ENCODE measurements around the gene RASL11B. TPM values are rescaled to one million over a fixed set of nuclear protein-coding genes. Genes with fewer than 3 reads are reported as not detected.

The RASL11B gene
- polyA plus RNA-seq, 10 donors = 8.4 to 20.0 (median 11.6) TPM

GRCh38 chr4:52869656-52870055 is 7.5 kb downstream of the RASL11B start:
- no peak for DNase-seq

DNA sequence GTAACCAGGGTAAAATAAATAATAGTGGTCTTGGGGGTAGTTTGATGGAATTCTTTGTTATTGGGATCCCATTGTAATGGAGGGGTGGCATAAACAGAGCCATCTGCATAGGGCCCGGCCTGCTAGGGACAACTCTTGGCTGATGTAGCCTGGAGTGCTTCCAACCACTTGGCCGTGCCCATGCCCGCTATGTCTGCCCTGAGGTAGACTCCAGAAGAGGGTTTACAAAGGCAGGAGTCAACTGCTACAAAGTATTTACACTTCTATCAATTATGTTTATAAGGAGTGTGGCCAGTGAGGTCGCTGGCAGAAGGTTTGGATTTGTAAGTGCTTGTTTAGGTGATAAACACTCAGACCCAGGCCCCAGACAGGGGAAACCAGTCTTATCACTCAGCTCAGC is 8.1 kb downstream of the RASL11B start:
- DNase-seq = no peak

DNA sequence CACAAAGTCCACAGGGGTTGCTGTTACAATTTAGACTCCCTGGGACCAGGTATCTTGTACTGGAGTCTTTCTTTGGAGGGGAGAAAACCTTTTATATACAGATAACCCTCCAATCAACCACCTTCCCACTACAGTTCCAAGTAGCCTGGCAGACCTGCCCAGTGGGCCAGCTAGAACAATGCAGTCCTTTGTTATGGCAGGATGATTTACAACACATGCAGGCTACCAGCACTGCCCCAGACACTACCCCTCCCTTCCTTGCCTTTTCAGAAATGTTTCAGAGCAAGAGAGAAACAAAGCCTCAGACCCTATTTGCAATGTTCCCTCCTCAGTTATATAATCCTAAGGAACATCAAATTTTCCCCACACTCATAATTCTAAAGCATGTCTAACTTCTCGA is 11.1 kb downstream of the RASL11B start:
- no peak for DNase-seq

- DNase-seq = peak in 1 of 3 donors; percentile 33
Observed at GRCh38 chr4:52873861-52874343, 11.8 kb downstream of the RASL11B start.

DNA sequence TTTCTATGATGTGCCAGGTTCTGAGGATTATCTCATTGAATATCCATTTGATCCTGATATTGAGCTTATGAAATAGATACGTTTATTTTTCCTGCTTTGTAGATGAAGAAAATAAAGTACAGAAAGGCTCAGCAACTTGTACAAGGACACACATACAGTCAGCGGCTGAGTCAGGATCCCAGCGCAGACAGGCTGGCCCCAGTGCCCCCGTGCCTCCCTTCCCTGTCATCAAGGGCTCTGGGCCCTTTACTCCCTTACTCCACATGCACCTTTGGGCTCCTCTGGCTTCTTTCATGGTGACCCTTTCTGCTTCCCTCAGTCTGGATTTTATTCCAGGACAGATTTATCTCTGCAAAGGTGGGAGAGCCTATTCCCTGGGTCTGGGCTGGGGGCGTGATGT is 12.8 kb downstream of the RASL11B start:
- DNase-seq = no peak

- no peak for DNase-seq
Observed at GRCh38 chr4:52876069-52876468, 14.0 kb downstream of the RASL11B start.

DNA sequence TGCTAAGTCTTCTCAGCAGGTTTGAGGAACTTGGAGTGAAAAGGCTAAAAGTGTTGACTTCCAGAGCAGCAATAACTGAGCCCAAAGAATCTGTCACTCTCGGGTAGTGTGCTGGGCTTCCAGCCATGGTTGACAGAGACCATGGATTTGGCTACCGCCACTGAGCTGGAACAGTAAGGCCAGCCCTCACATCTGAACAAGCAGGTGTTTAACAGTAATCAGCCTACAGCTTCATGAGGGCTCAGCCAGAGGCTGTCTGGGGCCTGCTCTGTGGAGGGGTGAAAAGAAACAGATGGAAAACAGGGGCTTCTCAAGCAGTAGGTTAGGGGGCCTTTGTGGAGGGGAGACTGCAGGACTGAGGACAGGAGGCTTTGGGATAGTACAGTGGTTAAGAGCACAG is 14.9 kb downstream of the RASL11B start:
- DNase-seq = peak in 1 of 3 donors; percentile 72

DNA sequence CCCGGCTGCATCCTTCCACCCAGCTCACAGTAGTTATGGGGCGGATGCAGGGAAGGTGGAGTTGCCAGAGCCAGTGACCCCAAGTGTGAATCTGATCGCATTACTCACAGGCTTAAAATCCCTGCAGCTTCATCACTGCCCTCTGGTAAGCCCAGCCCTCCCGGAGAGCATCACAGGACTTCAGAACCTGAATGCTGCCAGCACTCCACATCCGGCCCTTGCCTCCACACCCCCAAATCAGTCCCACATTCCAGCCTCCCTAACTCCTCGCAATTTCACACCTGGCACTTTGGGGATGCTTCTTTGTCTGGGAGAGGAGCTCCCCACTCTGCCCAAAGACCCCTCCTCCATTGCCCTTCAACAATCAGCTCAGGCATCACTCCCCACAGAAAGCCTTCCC is 15.6 kb downstream of the RASL11B start:
- DNase-seq = no peak

DNA sequence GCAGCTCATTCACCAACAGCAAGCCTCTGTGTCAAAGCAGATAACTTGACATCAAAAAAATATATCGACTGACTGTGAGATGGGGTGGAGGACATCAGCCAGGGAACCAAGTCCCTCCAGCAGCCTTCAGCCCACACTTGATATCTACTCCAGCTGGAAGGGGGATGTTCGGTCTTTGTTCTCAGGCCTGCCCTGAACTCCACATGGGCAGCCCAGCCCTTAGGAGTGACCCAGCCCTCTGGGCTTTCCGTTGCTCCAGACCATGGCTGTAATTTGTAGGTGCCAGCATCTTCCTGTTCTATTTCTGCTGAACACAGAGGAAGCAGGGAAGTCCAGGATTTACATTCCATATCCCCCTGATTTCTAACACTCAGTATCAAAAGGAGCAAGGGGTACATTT is 17.4 kb downstream of the RASL11B start:
- no peak for DNase-seq

DNA sequence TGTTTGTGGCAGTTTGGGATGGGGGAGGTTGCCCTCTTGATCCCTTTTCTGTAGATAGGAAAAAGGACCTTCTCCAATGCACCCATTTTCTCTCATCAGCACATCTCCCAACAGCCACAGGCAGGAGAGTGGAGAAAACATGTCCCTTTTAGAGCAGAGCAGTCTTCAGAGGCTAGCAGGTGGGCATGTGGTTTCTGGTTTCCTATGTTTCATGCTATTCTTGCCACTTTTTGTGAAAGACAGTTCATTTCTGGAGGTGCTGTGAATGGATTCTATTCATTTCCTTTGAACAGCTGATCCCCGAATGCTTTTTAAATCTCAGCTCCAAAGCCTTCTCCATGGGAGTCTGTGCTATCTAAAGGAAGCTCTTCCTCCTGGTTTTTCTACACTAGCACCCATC is 18.9 kb downstream of the RASL11B start:
- no peak for DNase-seq

GRCh38 chr4:52883183-52883621 is 21.1 kb downstream of the RASL11B start:
- no peak for DNase-seq

GRCh38 chr4:52883707-52884669 is 21.9 kb downstream of the RASL11B start:
- DNase-seq = no peak

DNA sequence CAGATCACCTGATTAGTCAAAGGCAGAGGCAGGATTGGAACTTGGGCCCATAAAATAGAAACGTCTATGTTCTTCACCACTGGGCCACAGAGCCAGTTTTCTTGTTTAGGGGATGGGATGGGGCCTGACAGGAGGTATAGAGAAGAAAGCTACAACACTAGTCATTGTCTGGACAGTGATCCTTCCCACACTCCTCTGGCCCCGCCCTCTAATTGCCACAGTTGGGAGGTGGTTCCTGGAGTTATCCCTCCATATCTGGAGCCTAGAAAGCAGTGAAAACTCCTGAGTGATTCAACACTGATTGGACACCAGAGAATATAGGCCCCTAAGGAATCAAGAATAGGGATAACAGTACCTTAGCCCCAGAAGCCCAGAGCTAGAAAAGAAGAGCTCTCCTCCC is 22.9 kb downstream of the RASL11B start:
- no peak for DNase-seq

- DNase-seq = no peak
Observed at GRCh38 chr4:52889354-52889753, 27.2 kb downstream of the RASL11B start.

GRCh38 chr4:52889778-52890520 is 27.8 kb downstream of the RASL11B start:
- DNase-seq = peak; percentile 58 to 90 (median 71)

DNA sequence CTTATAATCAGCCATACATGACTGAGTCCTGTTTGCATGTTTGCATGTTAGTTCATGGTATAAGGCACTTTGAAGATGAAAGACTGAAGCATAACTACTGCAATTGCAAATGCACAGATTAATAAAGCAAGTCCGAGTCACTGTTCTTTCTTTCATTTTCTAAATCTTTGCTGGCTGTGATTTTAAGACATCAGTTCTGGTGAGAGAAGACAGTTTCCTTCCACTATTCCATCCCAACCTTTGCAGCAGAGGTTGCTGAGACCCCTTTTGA is 28.3 kb downstream of the RASL11B start:
- no peak for DNase-seq

- DNase-seq = no peak
Observed at GRCh38 chr4:52891743-52892142, 29.6 kb downstream of the RASL11B start.

- no peak for DNase-seq
Observed at GRCh38 chr4:52892880-52893279, 30.8 kb downstream of the RASL11B start.

DNA sequence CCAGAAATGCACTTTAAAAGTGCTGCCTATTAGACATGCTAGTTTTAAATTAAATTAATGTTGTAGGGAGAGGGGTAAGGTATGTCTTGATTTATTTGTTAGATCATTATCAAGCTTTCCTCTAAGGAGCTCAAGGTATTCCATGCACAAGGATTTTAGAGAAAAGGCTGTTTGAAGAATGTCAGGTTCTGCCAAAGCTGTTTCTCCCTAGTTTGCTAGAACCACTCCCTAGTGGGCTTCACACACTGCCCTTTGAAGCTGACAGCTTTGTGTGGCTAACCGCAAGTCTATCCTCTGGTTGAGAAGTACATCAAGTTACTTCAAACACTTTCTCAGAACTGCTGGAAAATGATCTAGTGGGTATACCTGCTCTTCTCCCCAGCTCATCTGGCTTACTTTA is 32.3 kb downstream of the RASL11B start:
- peak in 2 of 3 donors; percentile 25 to 58 for DNase-seq

- DNase-seq = no peak
Observed at GRCh38 chr4:52903273-52903672, 41.2 kb downstream of the RASL11B start.

DNA sequence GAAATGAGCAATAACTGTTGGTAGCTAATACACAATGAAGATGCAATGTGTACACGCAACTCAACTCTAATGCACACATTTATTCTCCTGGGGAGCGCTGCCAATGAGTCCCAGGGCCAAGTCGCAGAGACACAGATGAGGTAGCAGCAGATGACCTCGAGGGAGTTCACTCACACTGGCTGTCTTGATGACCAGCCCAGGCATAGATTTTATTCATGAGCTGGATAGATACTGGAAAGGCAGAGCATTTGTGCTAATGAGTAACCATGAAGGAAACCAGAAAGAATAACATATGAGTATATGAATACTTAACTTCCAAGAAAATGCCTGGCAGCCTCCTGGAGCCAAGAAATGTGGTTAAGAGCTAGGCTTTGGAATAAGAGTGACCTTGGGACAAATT is 42.3 kb downstream of the RASL11B start:
- no peak for DNase-seq

DNA sequence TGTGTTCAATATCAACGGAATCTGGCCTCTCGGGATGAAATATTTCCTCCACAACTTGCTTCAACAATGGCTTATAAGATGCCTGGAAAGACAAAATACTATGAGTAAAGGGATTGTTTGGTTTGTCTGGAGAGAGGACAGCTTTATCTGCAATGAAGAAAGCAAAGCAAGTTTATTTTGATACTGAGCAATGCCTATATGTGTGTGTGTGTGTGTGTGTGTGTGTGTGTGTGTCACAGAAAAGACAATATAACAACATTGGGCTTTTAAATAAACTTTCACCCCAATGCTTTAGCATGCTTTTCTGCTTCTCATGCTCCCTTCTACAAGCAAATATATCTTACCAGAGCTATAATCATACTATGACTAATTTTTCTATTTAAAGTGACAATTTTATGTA is 45.4 kb downstream of the RASL11B start:
- no peak for DNase-seq

DNA sequence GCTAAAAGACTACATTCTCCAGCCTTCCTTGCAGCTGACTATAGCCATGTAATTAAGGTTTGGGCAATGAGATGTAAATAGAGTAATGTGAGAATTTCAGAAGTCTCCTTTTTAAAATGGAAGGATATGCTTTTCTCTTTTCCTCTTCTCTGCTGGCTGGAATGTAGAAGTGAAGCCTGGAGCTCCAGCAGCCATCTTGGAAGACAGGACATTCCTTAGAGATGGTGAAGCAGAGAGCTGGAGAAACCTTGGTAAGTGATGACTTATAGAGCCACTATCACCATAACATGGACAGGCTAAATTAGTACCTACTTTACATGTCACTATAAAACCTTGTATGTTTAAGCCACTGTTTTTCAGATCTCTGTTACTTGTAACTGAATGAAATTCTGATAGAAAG is 48.0 kb downstream of the RASL11B start:
- no peak for DNase-seq

Measured in muscle of back (tissue), 11 donors.